ENCODE measurements around the gene CTNNBL1.
"Not testable (repeated sequence)": the region's sequence is repeated elsewhere in the genome, so short reads cannot be mapped to it uniquely, and the experiment has no call there.

The CTNNBL1 gene

GRCh38 chr20:37693635-37694626 lies at the start of gene CTNNBL1:
TSS of gene CTNNBL1 (plus strand) at chr20:37694030. CDS start at chr20:37694123, 93 bp downstream.
- DNase-seq (ENCODE audit: low read depth) = peak; percentile 94

- no peak for DNase-seq (ENCODE audit: low read depth)
Measured at GRCh38 chr20:37644605-37645004, 49.2 kb upstream of the CTNNBL1 start.

GRCh38 chr20:37647946-37648345 lies 45.9 kb upstream of the CTNNBL1 start:
- no peak for DNase-seq (ENCODE audit: low read depth)

- DNase-seq (ENCODE audit: low read depth) = no peak
Measured at GRCh38 chr20:37649017-37649416, 44.8 kb upstream of the CTNNBL1 start.

GRCh38 chr20:37649676-37650370 lies 44.0 kb upstream of the CTNNBL1 start:
- no peak for DNase-seq (ENCODE audit: low read depth)

GRCh38 chr20:37650661-37651060 lies 43.2 kb upstream of the CTNNBL1 start:
- DNase-seq (ENCODE audit: low read depth) = no peak

- peak; percentile 35 for DNase-seq (ENCODE audit: low read depth)
Measured at GRCh38 chr20:37651932-37652331, 41.9 kb upstream of the CTNNBL1 start.

GRCh38 chr20:37656945-37657344 lies 36.9 kb upstream of the CTNNBL1 start:
- DNase-seq (ENCODE audit: low read depth) = no peak

- DNase-seq (ENCODE audit: low read depth) = no peak
Measured at GRCh38 chr20:37657924-37658804, 35.7 kb upstream of the CTNNBL1 start.

GRCh38 chr20:37661519-37661918 lies 32.3 kb upstream of the CTNNBL1 start:
- DNase-seq (ENCODE audit: low read depth) = no peak

- DNase-seq (ENCODE audit: low read depth) = no peak
Measured at GRCh38 chr20:37662308-37662707, 31.5 kb upstream of the CTNNBL1 start.

GRCh38 chr20:37664595-37664994 lies 29.2 kb upstream of the CTNNBL1 start:
- not testable (repeated sequence) for DNase-seq (ENCODE audit: low read depth)

GRCh38 chr20:37668166-37668565 lies 25.7 kb upstream of the CTNNBL1 start:
- DNase-seq (ENCODE audit: low read depth) = no peak

- DNase-seq (ENCODE audit: low read depth) = no peak
Measured at GRCh38 chr20:37669062-37669772, 24.6 kb upstream of the CTNNBL1 start.

- DNase-seq (ENCODE audit: low read depth) = no peak
Measured at GRCh38 chr20:37669773-37670236, 24.0 kb upstream of the CTNNBL1 start.

GRCh38 chr20:37670351-37670791 lies 23.5 kb upstream of the CTNNBL1 start:
- no peak for DNase-seq (ENCODE audit: low read depth)

GRCh38 chr20:37672143-37672542 lies 21.7 kb upstream of the CTNNBL1 start:
- DNase-seq (ENCODE audit: low read depth) = no peak

GRCh38 chr20:37673444-37673843 lies 20.4 kb upstream of the CTNNBL1 start:
- DNase-seq (ENCODE audit: low read depth) = no peak

GRCh38 chr20:37676440-37676839 lies 17.4 kb upstream of the CTNNBL1 start:
- no peak for DNase-seq (ENCODE audit: low read depth)

GRCh38 chr20:37677969-37678861 lies 15.6 kb upstream of the CTNNBL1 start:
- no peak for DNase-seq (ENCODE audit: low read depth)
